Central memory CD4-positive, alpha-beta T cell (primary cell): Measurements from ENCODE around the gene MTSS2.

ENCODE experiments used
- DNase-seq: peaks from one replicate; pipeline ENCODE4 v3.0.0; 2022
- total RNA-seq, 3 experiments: gene quantifications; one replicate each; lab custom pipeline; 2026; lab: John Stamatoyannopoulos, UW

MTSS2 gene
- 0.42 to 5.4 (median 1.1) reads per million in 3 experiments for total RNA-seq

- no peak for DNase-seq
Observed at GRCh38 chr16:70685938-70686375, at the start of gene MTSS2. TSS of gene MTSS2 (minus strand) at chr16:70686053. CDS start at chr16:70685791, 262 bp downstream.

- no peak for DNase-seq
Observed at GRCh38 chr16:70735141-70735979, 49.5 kb upstream of the MTSS2 start.

- no peak for DNase-seq
Observed at GRCh38 chr16:70734522-70735095, 48.8 kb upstream of the MTSS2 start.

- no peak for DNase-seq
Observed at GRCh38 chr16:70730944-70731343, 45.1 kb upstream of the MTSS2 start.

GRCh38 chr16:70730031-70730430 is 44.2 kb upstream of the MTSS2 start:
- DNase-seq: no peak

GRCh38 chr16:70729292-70729691 is 43.4 kb upstream of the MTSS2 start:
- no peak for DNase-seq

GRCh38 chr16:70728150-70728549 is 42.3 kb upstream of the MTSS2 start:
- no peak for DNase-seq

GRCh38 chr16:70726892-70727361 is 41.1 kb upstream of the MTSS2 start:
- DNase-seq: no peak

- no peak for DNase-seq
Observed at GRCh38 chr16:70725912-70726828, 40.3 kb upstream of the MTSS2 start.

GRCh38 chr16:70725024-70725911 is 39.4 kb upstream of the MTSS2 start:
- no peak for DNase-seq

- DNase-seq: no peak
Observed at GRCh38 chr16:70724146-70725023, 38.5 kb upstream of the MTSS2 start.

- DNase-seq: no peak
Observed at GRCh38 chr16:70723740-70724145, 37.9 kb upstream of the MTSS2 start.

- no peak for DNase-seq
Observed at GRCh38 chr16:70721202-70721963, 35.5 kb upstream of the MTSS2 start.

- no peak for DNase-seq
Observed at GRCh38 chr16:70720425-70721201, 34.8 kb upstream of the MTSS2 start.

- DNase-seq: no peak
Observed at GRCh38 chr16:70717065-70717464, 31.2 kb upstream of the MTSS2 start.

- DNase-seq: no peak
Observed at GRCh38 chr16:70715860-70716357, 30.1 kb upstream of the MTSS2 start.

- no peak for DNase-seq
Observed at GRCh38 chr16:70715055-70715858, 29.4 kb upstream of the MTSS2 start.

GRCh38 chr16:70714581-70715054 is 28.8 kb upstream of the MTSS2 start:
- no peak for DNase-seq
